UCSD-AML1 (cell line): ENCODE data around the gene MKS1.
A peak's percentile ranks its signal among the peaks of the same experiment; 100 is the strongest.

Experiments
- DNase-seq: peaks from one replicate; lab custom pipeline; 2025; ENCODE audit not compliant: unreplicated experiment; lab: John Stamatoyannopoulos, UW

MKS1 gene

DNA sequence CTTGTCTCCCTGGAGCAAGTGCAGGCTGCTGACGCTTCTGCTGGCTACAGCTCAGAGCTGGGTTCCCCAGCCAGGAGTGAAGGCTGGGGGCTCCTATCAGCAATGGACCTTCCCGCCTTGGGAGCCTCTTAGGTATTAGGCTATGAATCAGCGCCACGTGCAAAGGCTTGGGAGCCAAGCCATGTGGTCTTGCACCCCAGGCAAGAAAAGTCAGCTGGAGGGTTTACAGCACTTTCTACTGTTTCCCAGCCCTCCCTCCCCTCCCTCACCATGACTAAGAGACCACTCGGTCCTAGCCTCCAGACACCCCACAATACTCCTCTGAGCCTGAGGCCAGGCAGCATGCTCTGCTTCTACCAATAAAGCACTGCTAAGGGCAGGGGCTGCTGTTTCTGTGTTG lies 14.3 kb downstream of the MKS1 start:
- no peak for DNase-seq

DNA sequence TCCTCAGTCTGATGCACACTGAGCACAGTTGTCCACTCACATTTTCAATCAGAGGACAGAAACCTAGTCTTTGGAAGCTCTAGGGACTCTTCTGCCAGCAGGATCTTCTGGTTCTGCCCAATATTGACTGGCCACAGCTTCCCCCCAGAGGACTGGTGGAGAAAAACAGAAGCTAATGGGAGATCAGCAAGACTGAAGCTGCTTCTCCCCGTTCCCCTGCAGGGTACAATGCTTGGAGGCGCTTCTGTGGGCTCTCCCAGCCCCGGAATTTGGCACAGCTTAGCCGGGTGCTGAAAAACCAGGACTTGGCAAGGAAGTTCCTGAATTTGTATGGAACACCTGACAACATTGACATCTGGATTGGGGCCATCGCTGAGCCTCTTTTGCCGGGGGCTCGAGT lies 16.2 kb downstream of the MKS1 start:
- DNase-seq, result no peak

DNA sequence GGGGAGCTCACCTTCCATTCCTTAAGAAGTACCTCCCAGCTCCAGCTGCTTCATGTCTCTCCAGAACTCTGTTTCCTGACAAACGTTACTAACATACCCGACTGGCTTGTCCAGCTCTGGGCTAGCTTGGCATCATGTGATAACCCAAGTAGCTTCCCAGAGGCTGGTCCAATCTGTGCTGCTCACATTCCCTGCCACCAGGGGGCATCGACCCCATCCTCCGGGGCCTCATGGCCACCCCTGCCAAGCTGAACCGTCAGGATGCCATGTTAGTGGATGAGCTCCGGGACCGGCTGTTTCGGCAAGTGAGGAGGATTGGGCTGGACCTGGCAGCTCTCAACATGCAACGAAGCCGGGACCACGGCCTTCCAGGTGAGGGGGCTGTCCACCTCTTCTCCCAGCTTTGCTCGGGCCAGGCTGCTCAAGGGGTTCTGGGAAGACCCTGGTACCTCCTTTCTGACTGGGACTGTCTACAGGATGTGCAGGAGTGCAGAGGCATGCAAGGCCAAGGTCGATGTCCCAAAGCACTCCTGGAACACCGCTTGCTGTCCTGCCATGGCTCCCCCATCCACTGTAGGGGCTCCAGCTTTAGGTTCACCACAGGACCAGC lies 18.9 kb downstream of the MKS1 start:
- DNase-seq, result peak; percentile 64

DNA sequence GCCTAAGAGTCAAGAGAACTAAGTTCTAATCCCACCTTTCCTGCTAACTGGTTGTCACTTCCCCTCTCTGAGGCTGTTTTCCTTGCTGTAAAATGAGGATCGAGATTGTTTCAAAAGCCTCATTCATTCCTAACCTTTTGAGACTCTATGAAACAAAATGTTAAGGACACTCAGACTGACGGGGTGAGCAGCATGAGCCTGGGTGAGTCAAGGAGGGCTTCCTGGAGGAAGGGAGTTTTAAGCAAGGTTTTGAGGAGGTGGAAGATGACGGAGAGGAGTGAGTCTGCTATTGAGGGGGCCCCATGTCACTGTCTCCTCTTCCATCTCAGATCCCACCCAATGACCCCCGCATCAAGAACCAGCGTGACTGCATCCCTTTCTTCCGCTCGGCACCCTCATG lies 22.4 kb downstream of the MKS1 start:
- DNase-seq, result no peak

DNA sequence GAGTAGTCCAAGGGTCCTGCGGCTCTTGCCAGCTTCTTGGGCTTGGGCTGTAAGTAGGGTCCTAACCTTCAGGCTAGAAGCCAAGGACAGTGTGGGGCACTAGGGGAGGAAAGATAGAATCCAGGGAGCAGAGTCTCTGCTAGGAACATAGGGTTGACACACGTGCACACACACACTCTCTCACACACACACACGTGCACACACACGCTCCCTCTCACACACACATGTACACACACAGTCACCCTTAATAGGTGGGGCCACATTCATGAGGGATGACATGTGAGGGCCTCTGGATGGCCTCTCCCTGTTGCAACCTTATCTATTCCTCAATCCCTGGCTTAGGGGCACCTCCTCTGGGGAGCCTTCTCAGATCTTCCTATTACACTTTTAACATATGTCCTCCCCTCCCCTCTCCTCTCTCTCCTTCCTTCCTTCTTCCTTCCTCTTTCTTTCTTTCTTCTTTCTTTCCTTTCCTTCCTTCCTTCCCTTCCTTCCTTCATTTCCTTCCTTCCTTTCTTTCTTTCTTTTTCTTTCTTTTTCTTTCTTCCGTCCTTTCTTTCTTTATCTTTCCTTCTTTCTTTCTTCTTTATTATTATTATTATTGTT lies 23.4 kb downstream of the MKS1 start:
- DNase-seq, result no peak

DNA sequence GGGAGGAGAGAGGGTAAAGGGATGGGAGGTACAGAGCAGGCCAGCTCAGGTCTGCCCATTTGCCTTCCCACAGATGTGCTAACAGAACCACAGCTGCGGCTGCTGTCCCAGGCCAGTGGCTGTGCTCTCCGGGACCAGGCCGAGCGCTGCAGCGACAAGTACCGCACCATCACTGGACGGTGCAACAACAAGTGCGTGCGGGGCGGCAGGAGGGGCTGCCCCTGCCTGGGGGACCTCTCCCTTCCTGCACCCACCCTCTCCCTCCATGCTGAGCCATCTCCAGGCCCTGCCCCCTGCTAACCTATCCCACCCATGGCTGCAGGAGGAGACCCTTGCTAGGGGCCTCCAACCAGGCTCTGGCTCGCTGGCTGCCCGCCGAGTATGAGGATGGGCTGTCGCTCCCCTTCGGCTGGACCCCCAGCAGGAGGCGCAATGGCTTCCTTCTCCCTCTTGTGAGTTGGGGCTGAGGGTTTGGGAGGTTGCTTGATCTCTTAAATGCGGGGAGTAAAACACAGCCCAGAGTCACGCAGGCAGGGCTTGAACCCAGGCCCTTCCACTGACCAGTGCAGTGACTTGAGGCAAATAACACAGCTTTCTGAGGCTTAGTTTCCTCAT lies 25.3 kb downstream of the MKS1 start:
- DNase-seq, result no peak

DNA sequence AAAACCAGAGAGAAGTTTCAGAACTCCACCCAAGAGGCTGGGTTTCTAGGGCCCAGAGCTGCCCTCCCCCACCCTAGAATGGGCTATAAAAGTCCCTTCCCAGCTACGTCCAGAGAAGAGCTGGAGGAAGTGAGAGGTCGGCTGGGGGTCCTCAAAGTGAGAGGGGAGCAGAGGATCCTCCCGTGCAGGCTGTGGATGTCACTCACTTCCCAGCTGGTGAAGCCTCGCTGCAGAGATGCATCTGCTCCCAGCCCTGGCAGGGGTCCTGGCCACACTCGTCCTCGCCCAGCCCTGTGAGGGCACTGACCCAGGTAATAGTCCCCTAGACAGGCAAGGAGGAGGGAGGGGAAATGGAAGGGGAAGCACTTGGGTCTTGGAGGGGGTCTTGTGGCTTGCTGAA lies 26.4 kb downstream of the MKS1 start, which contains the start of gene EPX:
EPX (plus strand) TSS at position 115 of the 400 bp plus-strand sequence; CDS start at position 236, 121 bp downstream.
- DNase-seq, result no peak

DNA sequence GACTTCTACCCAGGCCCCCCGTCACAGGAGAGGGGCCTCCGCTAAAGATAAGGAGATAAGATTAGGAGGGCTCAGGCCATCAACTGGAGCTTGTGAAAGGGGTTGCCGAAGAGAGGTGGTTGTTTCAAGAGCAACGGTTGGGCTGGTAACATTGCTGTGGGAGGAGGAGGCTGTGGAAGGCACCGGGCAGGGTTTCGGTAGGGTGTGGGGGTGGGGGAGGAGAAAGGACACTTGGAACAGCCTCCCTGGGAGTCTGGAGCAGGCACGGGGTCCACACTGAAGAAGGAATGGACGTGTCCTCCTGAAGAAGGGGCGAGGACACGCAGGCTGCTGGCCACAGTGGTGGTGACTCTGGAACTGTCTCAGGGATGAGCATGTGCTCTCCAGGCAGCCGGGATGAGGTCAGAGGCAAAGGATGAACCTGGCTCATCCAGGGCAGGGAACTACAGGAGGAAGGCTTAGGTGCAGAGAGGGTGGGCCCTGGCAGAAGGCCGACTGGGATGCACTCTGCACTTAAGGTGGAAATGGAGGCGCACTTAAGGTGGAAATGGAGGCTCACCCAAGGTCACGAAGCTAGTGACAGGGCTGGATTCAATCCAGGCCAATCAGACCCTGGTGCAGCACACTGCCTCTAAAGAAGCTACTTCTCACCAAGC lies 27.7 kb downstream of the MKS1 start:
- DNase-seq, result no peak

DNA sequence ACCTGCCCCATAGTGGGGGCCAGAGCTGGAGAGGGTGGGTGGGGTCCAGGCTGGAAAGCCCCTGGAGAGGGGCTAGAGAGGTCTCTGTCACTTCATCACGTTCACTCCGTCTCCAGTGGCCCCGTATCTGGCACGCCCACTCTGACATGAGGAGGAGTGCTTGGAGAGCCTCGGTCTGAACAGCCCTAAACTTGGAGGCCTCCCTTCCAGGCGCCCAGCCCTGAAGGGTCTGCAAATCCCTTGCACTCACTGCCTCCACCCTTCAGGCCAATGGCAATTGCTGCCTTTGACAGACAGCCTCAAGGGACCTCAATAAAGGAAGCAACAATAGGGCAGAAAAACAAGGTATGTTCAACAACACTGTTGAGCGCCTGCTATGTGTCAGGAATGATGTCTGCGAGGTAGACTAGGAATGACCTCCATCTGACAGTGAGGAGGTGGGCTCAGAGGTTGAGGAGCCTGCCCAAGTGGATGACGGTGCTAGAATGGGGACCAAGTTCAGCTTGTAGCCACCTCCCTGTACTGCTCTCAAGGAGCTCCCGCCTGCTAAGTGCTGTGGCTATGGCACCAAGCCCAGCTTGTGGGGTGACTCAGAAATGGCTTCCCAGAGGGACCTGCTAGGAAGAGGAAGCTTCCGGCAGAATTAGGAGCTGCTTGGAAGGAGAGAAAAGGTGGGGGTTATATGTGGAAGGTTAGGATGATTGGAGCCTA lies 29.5 kb downstream of the MKS1 start:
- no peak for DNase-seq

DNA sequence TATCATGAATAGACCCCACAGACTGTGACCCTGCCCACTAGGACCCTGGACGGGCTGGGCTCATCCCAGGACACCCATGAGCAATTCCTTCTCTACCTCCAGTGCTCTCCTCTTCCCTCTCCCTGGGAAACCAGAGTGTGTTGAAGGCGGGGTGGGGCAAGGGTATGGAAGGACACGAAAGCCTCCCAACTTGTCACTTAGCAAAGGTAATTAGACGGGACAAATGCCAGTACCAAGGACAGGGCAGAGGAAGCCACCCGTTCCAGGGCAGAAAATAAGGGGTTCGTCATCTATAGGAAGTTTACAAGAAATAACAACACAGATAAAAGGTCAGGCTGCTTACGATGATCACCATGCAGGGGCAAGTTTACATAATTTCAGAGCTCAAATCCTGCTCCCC lies 31.4 kb downstream of the MKS1 start:
- no peak for DNase-seq

DNA sequence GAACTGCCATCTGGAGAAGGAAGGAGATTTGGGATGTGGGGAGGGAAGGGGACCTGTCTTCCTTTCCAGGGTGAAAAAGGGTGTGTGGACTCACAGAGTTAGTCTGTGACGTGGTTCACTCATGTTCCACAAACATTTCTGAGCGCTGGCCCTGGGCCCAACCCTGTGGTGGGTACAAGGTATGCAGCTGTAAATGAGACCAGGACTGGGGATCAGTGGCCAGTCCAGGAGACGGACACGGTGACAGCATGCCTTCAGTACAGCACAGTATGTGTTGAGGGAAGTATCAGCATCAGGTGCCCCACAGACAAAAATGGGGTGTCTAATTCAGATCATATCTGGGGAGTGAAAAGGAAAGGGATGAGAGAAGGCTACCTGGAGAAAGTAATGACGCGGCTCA lies 32.0 kb downstream of the MKS1 start:
- DNase-seq, result no peak

DNA sequence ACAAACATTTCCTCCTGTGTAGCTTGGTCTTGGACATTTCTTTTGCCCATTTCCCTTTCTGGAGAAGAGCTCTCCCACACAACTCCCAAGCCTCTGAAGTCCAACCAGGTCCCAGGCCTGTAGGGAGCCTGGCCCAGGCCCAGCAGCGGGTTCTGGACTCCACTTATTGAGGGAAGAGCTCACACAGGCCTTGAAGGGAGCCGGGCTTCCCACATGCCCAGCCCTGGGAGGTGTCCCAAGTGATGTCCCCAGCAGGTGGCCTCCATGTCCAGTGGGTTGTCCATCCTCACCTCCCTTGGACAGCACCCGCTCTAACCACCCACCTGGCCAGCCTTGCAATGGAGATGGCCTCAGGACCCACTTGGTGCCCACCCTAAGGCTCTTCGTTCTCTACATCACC lies 32.5 kb downstream of the MKS1 start:
- no peak for DNase-seq

DNA sequence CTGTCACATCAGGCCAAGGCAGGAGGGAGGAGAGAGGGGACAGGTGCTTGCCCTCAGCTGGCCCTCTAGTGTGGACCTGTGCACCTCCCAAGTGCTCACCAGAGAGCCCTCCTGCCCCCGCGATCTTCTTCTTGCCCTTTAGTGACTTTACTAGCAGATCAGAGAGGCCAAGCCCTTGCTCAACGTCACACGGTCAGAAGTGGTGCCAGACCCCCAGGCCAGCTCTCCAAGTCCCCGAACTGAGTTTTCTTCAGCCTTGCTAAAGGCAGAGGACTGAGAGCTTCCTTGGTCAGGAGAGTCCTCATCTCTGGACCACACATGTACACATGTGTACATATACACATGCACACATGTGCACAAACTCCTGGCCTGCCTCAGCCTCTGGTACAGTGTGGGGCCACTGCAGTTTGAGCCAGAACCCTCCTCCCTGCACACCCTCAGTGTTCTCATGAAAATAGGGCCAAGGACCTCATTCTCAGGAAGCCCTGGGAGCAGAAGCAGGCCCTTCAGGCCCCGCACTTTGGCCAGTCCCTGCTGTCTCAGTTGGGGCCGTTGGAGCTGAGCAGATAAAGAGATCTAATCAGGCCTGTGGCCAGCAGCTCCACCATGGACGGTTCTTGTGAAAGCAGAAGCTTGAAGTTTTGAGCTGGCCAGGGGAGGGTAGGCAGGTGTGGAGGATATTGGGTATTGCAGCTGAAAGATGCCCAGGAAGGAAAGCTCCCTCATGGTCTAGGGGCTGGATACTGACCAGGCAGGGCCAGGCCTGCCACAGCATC lies 33.9 kb downstream of the MKS1 start:
- no peak for DNase-seq

DNA sequence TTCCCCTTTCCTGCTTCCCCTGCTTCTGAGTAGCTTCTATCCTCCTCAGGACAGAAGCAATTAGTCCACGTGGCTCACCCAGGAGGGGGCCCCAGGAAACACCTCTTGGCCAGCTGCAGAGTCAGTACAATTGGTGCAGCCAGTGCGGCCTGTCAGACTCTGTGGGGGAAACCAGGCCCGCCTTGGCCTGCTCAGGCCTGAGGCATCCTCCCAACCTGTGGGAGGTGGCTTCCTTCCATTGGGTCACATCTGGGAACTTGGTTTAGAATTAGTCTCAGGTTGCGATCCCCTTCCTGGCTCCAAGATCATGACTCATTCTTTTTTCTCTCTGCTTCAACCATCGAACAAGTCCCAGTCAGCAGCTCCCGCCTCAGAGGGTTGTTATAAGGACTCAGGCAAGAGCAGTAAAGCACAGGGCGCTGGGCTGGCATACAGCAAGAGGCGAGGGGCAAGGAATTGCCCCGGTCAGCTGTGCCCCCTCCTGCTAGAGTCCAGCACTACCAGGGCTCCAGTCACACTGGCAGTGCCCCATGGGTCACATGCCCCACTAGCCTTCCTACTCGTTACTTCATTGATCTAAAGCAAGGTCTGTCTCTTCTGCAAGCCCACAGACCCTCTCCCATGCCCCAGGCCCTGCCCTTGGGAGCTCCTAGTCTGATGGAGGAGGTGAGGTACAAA lies 34.6 kb downstream of the MKS1 start:
- DNase-seq, result peak; percentile 62

DNA sequence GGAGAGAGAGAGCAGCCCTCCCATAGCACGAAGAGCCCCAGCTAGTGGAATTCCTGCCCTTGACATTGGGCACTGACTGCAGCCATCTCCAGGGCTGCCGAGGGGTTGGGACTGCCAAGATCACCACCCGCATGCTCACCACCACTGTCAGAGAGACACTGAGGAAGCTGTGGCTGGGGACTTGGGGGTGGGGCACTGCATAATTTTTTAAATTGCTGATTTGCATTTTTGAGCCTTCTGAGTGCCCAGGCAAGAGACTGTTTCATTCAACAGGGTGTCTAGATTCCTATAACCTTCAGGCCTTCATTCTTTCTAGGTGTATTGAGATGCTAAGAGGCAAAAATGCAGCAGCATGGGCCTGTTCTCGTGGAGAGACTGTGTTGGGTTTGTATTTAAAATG lies 35.5 kb downstream of the MKS1 start:
- DNase-seq, result no peak

DNA sequence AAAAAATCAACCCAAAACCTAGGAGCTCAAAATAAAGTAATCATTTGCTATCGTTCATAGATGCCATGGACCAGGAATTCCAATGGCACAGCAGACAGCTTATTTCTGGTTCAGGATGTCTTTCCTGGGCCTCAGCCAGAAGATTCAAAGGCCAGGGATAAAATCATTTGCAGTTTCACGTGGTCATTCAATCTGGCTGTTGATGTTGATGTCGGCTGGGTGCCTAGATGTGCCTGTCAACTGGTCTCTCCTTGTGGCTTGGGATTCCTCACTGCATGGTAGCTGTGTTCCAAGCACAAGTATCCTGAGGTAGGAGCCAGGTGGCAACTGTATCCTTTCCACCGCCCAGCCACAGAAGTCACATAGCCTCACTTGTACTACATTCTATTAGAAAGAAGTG lies 37.3 kb downstream of the MKS1 start:
- DNase-seq, result no peak

DNA sequence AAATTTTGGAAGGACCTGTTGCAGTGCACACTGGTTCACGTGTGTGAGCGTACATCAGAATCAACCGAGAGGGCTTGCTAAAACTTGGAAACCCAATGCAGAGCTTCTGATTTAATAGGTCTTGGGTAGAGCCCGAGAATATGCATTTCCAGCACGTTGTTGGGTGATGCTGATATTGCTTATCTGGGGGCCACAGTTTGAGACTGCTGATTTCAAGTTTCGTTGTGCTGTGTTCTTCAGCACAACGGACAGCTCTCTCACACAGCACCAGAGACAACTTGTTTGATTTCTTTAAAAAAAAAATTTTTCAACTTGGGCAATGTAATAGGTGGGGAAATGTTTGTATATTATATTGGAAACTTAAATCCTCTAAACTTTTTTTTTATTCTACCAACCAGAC lies 42.9 kb downstream of the MKS1 start:
- DNase-seq, result no peak

DNA sequence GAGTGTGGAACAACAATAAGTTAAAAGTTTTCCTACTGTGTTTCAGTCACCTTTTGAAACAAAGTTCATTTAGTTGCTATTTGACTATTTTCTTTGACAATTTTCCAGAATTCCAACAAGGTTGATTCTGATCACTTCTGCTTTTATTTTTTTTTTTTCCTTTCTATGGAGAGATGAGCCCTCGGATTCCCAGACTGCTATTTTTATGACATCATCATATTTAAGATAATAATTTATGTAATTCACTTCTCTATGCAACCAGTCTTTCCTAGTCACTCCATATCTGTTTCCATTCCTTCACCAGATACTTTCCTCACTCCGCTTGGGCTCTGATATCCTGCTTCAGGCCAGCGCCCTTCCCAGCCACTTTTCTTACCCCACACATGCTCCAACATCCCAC lies 44.2 kb downstream of the MKS1 start:
- DNase-seq, result no peak

DNA sequence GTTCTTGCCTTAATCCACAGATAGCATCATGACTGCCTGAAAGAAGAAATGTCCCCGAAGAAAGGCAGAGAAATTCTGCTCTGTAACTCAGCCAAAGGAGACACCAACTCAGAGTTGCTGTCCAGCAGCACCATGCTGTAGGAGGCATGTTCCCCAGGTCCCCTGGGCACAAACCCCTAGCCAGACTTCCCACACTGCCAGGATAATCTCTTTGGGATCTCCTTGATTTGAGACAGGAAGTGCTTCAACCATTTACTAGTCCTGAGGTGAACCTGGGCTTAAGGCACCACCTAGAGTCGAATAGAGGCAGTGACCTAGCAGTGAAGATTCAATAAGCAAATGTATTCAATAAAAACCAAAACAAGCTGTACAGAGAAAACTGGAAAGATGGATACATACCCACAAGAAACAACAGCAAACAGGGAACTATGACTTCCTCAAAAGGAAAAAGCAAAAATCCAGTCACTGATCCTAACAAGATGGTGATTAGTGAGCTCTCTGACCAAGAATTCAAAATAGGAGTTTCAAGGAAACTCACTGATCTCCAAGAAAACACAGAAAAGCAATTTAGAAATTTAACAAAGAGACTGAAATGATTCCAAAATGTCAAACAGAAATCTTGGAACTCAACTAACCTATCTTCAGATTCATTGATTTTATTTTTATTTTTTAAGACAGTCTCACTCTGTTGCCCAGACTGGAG lies 46.5 kb downstream of the MKS1 start:
- no peak for DNase-seq

DNA sequence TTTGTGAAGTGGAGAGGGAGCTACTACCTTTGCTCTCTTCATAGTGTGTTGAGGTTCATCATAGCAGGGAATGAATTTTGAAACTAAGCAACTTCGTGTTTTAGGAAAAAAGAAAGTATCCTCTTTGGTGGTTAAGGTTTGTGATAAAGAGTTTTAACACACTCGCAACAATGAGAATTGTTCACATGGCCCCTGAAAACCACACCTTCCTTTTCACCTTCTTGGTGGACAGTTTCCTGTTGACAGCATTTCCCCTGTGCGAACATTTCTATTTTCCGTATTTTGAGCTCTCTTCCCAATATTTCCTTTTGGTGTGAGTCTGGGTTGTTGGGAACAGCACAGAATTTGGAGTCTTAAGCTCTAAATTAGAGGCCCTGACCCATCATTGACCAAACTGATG lies 48.4 kb downstream of the MKS1 start:
- DNase-seq, result no peak
